ENCODE data around the gene BRI3.

The BRI3 gene, protein sequence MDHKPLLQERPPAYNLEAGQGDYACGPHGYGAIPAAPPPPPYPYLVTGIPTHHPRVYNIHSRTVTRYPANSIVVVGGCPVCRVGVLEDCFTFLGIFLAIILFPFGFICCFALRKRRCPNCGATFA

DNA sequence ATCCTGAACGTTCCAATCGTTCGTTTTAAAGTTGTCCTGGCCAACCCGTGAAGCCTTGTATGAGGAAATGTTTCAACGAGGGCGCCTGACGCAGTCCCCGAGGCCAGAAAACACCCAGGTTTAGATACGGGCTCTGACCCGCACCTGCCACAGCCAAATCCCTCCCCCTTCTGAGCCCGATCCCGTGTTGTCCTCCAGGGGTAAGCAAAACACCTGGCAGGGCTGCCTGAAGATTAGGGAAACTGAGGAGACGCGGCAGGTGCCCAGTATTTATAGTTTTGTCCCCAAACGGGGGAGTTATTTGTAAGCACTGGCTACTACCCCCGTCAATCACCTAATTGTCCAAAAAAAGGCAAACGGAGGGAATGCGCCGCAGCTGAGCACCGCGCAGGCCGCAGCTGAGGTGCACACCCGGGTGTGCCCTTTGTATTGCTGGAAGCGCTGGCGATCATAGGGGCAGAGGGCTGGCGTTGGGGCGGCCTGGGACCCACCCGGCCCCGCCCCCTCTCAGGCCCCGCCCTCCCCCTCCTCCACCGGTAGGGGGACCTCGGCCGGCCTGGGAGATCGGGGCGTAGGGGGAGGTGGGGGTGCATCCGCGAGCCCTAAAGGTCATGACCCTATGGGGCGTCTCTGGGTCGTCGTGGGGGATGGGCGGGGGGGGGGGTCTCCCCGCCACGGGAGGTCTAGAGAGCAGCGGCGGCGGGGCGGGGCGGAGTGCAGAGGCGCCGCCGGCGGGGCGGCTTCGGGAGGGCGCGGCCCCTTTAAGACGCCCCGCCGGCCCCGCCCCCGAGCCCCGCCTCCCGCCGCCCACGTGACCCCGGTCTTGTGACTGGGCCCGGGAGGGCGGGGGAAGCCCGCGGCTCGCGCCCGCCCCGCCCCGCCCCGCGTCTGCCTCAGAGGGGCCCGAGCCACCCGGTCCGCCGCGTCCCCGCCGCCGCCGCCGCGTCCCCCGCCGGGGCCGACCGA, at the start of gene BRI3:
Gene BRI3 (plus strand): TSS at position 896 of the 966 bp plus-strand sequence. CDS start 110 bp downstream, outside the sequence.
- peak; percentile 87 for DNase-seq

DNA sequence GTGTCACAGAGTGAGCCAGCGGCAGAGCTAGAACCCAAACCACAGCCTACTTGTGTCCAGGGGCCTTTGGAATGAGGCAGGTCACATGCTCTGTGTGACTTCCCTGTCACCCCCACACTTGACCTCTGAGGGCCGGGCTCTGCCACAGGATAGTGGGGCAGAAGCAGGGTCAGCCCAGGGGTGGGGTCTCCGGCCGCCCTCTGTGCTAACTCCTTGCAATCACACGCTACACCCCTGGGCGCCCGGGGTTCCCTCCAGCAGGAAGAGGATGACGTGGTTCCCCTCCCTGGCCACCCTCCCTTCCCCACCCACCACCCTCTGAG, 49.3 kb upstream of the BRI3 start:
- DNase-seq = no peak

DNA sequence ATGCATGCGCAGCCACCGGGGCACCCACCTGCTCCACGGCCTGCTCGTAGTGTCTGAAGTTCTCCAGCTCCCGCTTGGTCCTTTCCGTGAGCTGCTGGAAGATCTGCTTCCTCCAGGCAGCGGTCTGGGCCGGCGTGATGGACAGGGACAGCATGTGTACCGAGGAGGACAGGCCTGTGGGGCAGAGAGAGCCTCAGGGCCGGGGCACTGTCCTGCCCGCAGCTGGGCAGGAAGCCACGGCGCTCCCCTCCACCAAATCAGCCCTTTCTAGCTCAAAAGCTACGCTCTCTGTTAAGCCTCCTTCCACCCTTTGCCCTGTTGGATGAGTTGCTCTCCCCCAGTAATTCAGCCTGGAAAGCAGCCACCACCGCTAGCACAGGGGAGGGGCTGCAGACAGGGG, 48.7 kb upstream of the BRI3 start:
- no peak for DNase-seq

DNA sequence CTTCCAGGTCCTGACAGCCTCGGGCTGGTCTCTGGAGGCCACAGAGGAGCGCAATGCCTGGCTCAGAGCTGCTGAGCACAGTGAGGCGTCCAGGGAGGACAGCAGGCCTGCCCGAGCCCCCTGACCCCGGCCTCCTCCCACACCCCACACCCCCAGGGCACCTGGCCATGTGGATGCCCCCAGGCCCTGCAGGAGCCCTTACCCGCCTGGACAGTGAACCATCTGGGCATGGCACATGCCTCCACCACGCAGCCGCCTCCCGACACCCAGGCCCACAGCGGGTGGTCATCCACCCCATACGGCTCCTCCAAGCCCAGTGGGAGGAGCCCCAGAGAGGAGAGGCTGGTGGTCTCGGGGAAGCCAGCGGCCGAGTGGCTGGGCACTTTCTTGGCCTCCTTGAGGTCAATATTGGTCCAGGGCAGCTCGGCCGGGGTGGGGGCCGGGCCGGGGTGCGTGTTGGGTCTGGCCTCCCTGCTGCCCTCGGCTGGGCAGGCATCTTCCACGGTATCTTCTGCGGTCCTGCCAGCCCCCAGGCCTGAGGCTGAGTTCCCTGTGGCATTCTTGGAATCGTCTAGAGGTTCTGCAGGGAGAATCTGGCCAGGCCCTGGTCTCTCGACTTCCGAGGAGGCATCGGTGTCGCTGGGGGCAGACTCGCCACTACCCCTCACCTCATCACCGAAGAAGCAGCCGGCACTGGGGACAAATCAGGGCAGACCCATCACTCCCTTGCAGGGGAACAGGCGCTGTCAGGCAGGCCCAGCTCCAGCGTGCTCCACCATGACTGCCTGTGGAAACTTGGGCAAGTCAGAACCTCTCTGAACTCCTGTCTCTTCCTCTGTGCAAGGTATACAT, 48.0 kb upstream of the BRI3 start:
- no peak for DNase-seq

DNA sequence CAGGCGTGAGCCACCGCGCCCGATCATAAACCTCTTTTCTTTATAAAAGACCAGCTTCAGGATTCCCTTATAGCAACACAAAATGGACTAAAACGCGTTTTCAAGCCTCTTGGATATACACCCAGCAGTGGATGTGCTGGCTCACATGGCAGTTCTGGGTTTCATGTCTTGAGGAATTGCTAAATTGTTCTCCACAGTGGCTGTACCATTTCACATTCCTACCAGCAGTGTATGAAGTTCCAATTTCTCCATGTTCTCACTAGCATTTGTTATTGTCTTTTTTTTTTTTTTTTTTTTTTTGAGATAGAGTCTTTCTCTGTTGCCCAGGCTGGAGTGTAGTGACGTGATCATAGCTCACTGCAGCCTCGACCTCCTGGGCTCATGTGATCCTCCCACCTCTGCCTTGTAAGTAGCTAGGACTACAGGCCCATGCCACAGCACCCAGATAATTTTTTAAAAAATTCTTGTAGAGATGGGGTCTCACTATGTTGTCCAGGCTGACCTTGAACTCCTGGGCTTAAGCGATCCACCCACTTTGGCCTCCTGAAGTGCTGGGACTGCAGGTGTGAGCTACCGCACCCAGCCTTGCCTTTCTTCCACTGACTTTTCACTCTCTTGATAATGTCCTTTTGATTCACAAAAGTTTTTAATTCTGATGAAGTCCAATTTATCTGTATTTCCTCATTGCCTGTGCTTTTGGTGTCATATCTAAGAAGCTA, 46.9 kb upstream of the BRI3 start:
- DNase-seq = no peak

DNA sequence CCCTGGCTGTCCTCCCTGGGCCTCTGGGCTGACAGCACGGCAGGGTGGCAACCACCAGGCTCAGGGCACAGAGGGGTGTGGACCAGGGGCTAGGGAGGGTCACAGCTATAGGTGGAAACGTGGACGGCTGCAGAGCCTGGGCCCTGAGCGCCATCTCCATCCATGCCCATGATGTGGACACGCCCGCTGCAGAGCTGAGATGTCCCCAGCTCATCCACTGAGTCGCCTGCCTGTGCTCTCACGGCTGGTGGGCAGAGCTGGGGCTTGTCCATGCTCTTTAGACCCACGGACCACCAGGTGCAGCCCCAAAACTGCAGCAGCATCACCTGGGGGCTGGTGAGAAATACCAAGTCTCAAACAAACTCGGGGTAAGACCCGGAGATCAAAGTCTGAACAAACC, 45.6 kb upstream of the BRI3 start:
- DNase-seq = no peak

DNA sequence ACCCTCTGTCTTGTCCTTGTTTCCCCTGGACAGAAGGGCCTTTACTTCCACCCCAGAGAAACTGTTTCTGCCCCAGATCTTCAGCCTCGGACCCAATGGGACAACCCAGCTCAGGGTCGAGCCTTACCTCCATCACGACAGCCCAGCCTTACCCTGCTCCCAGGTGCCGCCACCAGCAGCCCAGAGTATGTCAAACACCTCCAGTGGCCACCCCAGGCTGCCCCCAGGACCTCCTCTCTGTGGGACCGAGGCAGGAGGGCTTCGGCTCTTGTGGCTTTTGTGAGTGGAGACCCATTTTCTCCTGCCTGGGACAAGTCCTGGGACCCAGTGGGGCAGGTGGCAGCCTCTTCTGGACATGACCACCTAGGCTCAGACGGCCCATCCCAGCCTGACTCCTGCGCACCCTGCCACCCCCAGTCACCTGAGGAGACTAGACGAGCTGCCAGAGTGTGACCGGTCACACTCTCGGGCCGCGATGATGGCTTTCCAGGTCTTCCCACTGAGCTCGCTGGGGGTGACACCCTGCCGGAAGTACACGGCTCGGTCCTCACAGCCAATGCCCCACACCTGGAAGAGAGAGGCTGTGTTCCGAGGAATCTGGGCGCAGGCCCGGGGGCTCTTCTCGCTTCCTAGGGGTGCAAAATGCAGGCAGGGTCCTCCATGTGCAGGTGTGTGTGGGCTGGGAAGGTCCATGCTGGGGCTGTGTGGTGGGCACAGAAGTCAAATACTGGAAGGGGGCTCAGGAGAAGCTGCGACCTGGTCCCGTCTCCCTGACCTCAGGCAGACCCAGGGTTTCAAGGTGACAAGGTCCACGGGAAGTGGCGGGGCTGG, 44.9 kb upstream of the BRI3 start:
- DNase-seq = no peak

DNA sequence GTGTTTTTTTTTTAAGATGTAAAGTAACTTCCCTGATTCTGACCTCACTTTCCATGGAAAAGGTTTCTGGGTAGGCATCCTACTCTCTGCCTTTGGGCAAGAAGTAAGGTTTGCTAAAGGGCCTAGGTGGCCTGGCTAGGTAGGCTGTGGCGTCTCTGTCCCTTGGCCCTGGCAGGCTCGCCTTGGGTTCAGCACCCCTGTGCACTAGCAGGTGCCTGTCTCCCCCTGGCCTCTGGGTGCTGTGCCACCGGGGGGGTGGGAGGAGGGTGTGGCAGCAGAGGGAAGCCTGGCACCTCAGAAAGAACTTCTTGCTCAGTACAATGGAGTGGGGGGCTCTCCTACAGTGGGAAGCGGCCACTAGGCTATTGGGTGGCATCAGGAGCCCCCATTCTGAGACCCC, 43.4 kb upstream of the BRI3 start:
- DNase-seq = no peak

DNA sequence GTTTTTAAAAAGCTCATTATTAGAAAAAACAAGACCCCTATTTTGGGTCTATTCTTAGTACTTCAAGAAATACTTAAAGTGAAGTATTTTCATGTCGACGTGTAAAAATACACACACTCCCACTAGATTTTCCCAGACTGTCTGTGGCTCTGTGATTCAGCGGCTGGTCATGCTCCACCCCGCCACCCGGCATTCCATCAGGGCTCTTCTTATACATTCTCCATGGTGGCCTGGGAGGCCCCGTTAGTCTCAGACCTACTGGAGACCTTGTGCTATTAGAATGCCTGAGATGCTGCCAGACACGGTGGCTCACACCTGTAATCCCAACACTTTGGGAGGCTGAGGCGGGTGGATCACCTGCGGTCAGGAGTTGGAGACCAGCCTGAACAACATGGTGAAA, 42.5 kb upstream of the BRI3 start:
- no peak for DNase-seq

DNA sequence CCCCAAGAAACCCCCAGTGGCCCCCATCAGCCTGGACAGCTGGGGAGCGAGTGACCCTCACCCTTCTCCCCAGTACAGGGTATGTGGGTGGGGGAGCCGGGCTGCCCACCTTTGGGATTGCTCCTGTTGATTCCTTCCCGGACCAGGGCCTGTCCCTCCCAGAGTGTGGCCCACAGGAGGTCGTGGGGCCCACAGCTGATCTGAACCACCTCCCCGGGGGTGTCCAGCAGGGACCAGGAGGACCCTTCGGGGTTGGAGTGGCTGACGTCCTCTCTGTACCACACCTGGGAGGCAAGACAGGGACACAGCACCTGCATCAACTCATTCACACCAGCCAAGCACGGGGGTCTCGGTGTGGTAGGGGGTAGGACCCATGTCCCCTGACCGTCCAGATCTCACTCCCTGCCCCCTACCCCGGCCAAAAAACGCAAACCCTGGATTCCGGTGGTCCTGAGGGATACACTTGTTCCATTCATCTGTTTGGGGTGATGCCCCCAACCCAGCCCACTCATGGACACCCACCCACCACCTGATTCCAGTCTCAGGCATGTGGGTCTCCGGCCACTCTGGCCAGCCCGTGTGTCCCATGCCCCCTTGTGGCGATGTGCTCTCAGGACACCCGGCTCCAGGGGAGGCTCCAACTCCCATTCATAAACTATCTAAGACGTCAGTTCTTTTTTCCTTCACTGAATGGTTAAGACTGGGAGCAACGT, 40.4 kb upstream of the BRI3 start:
- DNase-seq = no peak

DNA sequence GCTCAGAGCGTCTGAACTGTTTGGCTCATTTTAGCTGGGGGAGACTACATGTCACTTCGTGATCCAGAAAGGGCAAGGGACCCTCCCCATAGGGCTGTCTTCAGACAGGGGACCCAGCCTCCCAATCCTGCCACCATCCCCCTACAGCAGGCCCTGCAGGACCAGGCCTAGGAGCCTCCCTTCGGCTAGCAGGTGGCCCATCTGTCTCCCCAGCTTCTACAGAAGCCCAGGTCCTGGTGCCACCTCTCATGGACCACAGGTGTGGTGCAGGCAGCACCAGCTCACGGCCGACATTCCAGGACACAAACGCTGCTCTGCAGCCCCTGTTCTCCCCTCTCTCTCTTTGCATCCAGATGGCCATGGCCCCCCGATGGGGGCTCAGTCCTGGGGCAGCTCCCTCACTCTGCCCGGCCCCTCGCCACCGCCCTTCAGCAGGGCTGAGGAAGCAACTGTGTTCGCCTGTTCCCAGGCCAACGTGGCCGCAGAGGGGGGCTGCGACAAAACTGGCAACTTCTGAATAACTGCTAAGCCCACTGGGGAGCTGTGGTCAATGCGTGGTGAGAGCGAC, 39.7 kb upstream of the BRI3 start:
- DNase-seq = no peak

DNA sequence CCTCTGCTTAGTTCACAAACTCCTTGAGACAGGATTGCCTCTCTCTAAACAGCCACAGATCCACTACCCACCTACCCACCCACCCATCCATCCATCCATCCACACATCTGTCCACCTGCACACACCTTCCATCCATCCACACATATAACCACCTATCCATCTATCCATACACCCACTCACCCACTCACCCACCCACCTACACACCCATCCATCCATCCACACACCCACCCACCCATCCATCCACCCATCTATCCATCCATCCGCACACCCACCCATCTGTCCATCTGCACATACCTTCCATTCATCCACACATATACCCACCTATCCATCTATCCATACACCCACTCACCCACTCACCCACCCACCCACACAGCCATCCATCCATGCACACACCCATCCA, 39.1 kb upstream of the BRI3 start:
- DNase-seq = no peak

DNA sequence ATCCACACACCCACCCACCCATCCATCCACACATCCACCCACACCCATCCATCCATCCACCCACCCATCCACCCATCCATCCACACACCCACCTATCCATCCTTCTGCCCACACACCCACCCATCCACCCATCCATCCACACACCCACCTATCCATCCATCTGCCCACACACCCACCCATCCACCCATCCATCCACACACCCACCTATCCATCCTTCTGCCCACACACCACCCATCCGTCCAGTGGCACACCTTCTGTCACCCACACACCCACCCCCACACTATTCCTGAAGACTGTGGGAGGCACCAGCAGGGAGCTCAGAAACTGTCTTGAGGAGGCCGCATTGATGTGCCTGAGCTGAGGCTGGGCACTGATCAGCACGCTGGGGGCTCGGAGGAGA, 38.6 kb upstream of the BRI3 start:
- no peak for DNase-seq

DNA sequence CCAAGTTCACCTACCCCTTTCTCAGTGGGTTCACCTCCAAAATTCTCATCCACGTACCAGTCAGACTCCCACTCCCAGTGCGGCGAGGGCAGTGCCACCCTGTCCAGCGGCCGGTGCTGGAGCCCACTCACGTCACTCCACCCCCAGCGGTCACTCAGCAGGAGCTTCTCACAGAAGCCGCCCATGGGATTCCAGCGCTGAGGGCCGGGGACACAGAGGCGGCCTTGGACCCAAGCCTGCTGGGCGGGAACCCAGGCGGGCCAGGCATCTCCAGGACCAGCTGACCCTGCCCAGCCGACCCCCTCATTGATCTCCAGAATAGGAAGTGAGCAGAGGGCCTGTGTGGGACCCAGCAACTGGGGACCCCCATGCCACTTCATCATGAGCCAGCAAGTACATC, 36.6 kb upstream of the BRI3 start:
- DNase-seq = no peak

DNA sequence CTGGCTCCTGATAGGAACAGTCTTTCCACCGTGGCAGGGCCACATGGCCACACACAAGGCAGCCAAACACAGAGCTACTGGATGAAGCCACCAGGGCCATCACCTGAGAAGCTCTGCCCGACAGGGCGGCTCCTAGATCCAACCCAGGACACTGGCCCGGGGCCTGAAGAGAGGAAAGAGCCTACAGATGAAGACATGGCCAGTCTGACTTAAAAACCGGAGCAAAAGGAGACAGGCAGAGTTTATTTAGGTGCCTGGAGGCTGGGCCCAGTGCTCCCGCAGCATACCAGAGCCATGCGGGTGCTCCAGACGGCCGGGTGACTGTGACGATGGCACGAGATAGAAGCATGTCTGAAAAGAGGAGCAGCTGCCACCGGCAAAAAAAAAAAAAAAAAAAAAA, 33.3 kb upstream of the BRI3 start:
- no peak for DNase-seq

DNA sequence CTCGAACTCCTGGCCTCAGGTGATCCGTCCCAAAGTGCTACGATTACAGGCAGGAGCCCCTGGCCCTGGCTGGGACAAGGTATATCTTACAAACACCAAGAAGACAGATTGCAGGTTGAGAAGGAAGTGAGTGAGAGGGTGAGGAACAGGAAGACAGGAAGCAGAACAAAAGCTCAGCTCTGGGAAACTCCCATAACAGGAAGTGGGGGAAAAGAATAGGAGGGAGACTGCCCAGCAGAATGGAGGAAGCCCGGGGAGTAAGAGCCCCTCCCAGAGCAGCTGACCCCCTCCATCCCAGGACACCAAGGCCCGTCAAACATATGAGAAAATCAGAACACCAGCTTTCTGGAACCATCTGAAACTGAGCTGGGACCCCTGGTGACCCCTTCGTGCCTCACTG, 32.4 kb upstream of the BRI3 start:
- DNase-seq = no peak

DNA sequence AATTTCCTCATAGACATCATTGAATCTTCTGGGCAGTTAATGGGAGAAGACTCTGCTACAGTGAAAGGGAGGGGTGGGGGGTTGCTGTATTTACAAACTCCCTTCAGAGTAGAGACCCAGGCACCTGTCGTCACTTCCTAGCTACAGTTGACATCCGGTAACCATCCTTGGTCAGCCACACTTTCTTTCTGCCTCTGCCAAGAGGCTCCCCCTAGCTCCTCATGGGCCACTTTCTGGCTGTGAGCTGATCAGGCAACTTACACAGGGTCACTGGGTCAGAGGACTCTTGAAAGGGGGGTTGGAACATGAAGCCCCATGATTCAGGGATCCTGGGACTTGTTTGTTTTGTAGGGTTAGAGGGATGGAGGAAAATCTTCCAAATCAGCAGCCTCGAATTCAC, 30.7 kb upstream of the BRI3 start:
- DNase-seq = peak; percentile 41

DNA sequence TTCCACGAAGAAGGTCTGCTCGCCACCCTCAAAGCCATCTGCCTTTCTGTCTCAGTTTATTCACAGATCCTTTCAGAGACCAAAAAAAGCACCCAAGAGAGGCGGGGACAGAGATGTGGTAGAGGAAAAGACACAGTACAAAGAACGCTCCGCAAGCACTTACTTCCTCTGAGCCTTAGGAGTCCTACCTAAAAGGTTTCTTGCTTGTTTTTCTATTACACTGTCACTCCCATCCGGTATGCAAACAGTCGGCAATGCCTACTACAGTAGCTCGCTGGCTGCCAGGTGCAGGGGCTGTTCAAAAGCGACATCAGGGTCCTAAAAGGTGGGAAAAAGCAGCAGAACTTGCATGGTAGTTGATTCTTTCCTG, 30.3 kb upstream of the BRI3 start:
- no peak for DNase-seq

DNA sequence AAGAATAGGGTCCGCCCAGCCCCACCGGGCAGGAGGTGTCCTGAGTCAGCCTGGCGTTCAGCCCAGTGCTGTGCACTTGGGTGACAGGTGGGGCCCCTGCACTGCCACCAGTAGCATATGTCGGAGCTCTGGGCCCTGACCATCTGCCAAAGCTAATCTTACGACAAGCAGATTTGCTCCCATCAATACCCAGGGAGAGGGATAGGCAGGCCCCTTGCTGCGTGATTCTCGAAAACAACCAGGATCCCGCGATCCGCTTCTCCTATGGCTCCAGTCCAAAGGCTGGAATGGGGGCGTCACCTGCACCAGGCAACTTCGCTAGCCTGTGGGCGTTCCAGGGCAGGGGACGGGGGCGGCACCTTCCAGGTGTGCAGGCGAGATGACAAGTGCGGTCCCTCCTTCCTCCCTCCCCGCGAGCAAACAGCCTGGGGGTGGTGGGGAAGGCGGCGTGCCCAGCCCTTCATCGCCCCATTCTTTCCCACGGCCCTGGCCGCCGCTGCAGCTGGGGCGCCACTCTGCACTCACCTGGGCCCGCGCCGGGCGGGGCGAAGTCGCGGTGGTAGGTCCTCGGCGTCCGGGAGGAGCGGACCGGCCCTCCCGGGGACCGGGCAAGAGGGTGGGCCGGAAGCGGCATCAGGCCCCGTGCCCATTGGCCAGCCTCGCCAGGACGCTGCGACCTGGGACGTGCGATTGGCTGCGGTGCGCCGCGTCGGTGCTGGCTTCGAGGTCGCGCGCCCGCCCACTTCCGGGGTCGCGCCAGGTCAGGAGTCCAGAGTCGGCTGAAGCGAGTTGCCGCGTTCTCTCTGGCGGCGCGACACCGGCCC, 29.7 kb upstream of the BRI3 start, which contains the start of gene TECPR1:
Gene TECPR1 (minus strand): TSS at position 632 of the 824 bp plus-strand sequence. CDS start 6,086 bp downstream, outside the sequence.
- DNase-seq = peak; percentile 91

DNA sequence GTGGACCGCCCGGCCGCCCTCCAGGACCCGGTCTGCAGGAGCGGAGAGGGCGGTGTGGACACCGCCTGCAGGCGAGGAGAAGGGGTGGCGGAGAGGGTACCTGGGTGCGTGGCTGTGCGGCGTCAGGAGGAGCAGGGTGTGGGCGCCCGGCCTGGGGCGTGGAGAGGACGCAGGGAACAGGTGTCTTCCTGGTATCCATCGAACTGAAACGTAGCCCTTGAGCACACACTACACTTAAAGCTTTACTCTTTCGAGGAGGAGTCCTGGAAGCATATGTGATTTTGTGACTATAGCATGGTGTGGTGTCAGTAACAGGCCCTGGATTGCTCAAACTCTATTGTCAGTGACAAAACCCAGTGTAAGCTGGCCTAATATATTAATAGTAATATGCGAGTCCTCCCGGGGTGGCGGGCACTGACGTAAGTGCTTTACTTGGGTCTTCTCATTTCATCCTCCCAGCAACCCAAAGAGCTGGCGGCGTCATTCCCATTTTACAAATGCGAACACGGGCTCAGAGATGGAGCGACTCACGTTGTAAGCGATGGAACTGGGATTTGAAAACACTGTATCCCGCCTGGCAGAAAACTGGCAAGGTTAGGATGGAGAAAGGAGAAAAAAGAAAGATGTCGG, 28.9 kb upstream of the BRI3 start:
- no peak for DNase-seq
